CD14-positive monocyte (primary cell): ENCODE results near the gene ADIPOR1. TPM values are rescaled to one million over a fixed set of nuclear protein-coding genes. Genes with fewer than 3 reads are reported as not detected.
"Not testable (repeated sequence)": the region's sequence is repeated elsewhere in the genome, so short reads cannot be mapped to it uniquely, and the experiment has no call there.

Experiments used
- DNase-seq, 3 donors: peaks; one replicate each; pipeline ENCODE4 v3.0.0-alpha.2; 2011 to 2022
- H2AFZ ChIP-seq: 2 replicates; pipeline ENCODE4 v1.6.0; 2012; ENCODE audit warnings: mild to moderate bottlenecking, low read depth, low read length, inconsistent platforms; ENCODE audit not compliant: insufficient read depth, poor library complexity, severe bottlenecking
- H3K27ac ChIP-seq, 2 donors: 1 replicate in 1 of 2; 2 replicates in 1 of 2; pipeline ENCODE4 v1.5.1; 2012 to 2013; ENCODE audit warnings: low read length in 2 of 2, control low read depth in 1 of 2, inconsistent platforms in 1 of 2, low read depth in 1 of 2, mild to moderate bottlenecking in 1 of 2
- H3K27me3 ChIP-seq, 2 donors: one replicate each; pipeline versions ENCODE4 v1.6.0 to v1.6.1; 2011 to 2013; ENCODE audit warnings: low read length in 2 of 2; ENCODE audit not compliant: control insufficient read depth in 2 of 2, insufficient read depth in 2 of 2
- H3K36me3 ChIP-seq, 2 donors: replicated peaks in 1 of 2; 1 replicate in 1 of 2; 2 replicates in 1 of 2; pipeline versions ENCODE4 v1.5.1 to v1.6.1; 2012 to 2013; ENCODE audit warnings: low read length in 2 of 2, control low read depth in 1 of 2, inconsistent platforms in 1 of 2, mild to moderate bottlenecking in 1 of 2; ENCODE audit not compliant: insufficient read depth in 2 of 2, control insufficient read depth in 1 of 2
- H3K4me1 ChIP-seq, 2 donors: 1 replicate in 1 of 2; 2 replicates in 1 of 2; pipeline versions ENCODE4 v1.5.1 to v1.6.1; 2012 to 2013; ENCODE audit warnings: low read length in 2 of 2, control low read depth in 1 of 2, inconsistent platforms in 1 of 2, mild to moderate bottlenecking in 1 of 2, moderate library complexity in 1 of 2; ENCODE audit not compliant: insufficient read depth in 2 of 2, control insufficient read depth in 1 of 2
- H3K4me2 ChIP-seq: replicated peaks from 2 replicates; pipeline ENCODE3; 2012; ENCODE audit warnings: low read length, moderate library complexity, mild to moderate bottlenecking; ENCODE audit not compliant: poor library complexity, severe bottlenecking; ENCODE audit errors: extremely low read depth
- H3K4me3 ChIP-seq, 3 experiments: fragments of 200-600 bp in 1 of 3; sonication (generic) in 1 of 3; replicated peaks in 1 of 3; 1 replicate in 2 of 3; 2 replicates in 1 of 3; pipeline ENCODE4 v1.5.1; 2011 to 2013; ENCODE audit warnings: low read length in 3 of 3, mild to moderate bottlenecking in 3 of 3, control low read depth in 2 of 3, low read depth in 2 of 3, inconsistent platforms in 1 of 3, moderate library complexity in 1 of 3
- H3K79me2 ChIP-seq: 2 replicates; pipeline ENCODE4 v1.6.0; 2012; ENCODE audit warnings: mild to moderate bottlenecking, control low read depth, inconsistent platforms, low read length, moderate library complexity; ENCODE audit not compliant: insufficient read depth
- H3K9ac ChIP-seq: 2 replicates; pipeline ENCODE4 v1.6.0; 2017; ENCODE audit warnings: low read length, mild to moderate bottlenecking; ENCODE audit not compliant: insufficient read depth, poor library complexity, severe bottlenecking
- H3K9me3 ChIP-seq, 2 donors: replicated peaks in 1 of 2; 1 replicate in 1 of 2; 2 replicates in 1 of 2; pipeline versions ENCODE4 v1.5.1 to v1.6.1; 2012 to 2013; ENCODE audit warnings: low read length in 2 of 2, control low read depth in 1 of 2; ENCODE audit not compliant: control insufficient read depth in 1 of 2, insufficient read depth in 1 of 2
- H4K20me1 ChIP-seq: 2 replicates; pipeline ENCODE4 v1.6.0; 2012; ENCODE audit warnings: mild to moderate bottlenecking, low read length, control low read depth, moderate library complexity; ENCODE audit not compliant: insufficient read depth
- H3K27ac Mint-ChIP-seq, 7 donors: one replicate each; pipeline ENCODE4 v1.8.0; 2020; ENCODE audit warnings: mild to moderate bottlenecking in 7 of 7, mixed read lengths in 7 of 7, moderate library complexity in 6 of 7, inconsistent platforms in 2 of 7
- H3K27me3 Mint-ChIP-seq, 3 donors: one replicate each; pipeline ENCODE4 v1.8.0; 2021 to 2022; ENCODE audit warnings: low read depth in 3 of 3, mild to moderate bottlenecking in 3 of 3, mixed read lengths in 3 of 3, moderate library complexity in 3 of 3, inconsistent platforms in 1 of 3
- H3K36me3 Mint-ChIP-seq, 2 donors: one replicate each; pipeline ENCODE4 v1.8.0; 2020; ENCODE audit warnings: mixed read lengths in 2 of 2, inconsistent platforms in 1 of 2, mild to moderate bottlenecking in 1 of 2
- H3K4me1 Mint-ChIP-seq: one replicate; pipeline ENCODE4 v1.8.0; 2020; ENCODE audit warnings: mild to moderate bottlenecking, mixed read lengths
- H3K4me3 Mint-ChIP-seq, 2 donors: one replicate each; pipeline ENCODE4 v1.8.0; 2020; ENCODE audit warnings: mild to moderate bottlenecking in 2 of 2, mixed read lengths in 2 of 2, moderate library complexity in 1 of 2
- H3K9me3 Mint-ChIP-seq, 7 donors: one replicate each; pipeline ENCODE4 v1.8.0; 2020 to 2022; ENCODE audit warnings: mixed read lengths in 7 of 7, mild to moderate bottlenecking in 6 of 7, moderate library complexity in 6 of 7, inconsistent platforms in 2 of 7
- CTCF ChIP-seq: fragments of 200-600 bp; IDR thresholded peaks from one replicate; pipeline ENCODE4 v1.8.0; 2022; ENCODE audit warnings: antibody characterized with exemption, mild to moderate bottlenecking
- WGBS: methylation state at CpG from one replicate; pipeline ENCODE4 v1.1.5; 2013; ENCODE audit warnings: missing lambda C conversion rate; ENCODE audit not compliant: insufficient coverage; 5-methylcytosine and 5-hydroxymethylcytosine counted together
- intact Hi-C, 2 donors: fragments of 100-400 bp; cut with micrococcal nuclease; formaldehyde crosslinking; loops; one replicate each; pipeline versions ENCODE4 v1.15.0 to v1.15.1; 2023
- polyA plus RNA-seq, 3 donors: library from polyadenylated mRNA; depleted of rRNA in 1 of 3; unstranded in 2 of 3; stranded (reverse) in 1 of 3; fragments of 300-500 nt in 2 of 3; fragments of >200 nt in 1 of 3; fragmentation: Illumina TruSeq in 2 of 3; gene quantifications; 1 replicate in 2 of 3; 2 replicates in 1 of 3; pipeline ENCODE4 v1.2.3, GENCODE V29; 2012 to 2021

The ADIPOR1 gene
- polyA plus RNA-seq, 3 donors = 140 to 216 (median 197) TPM

DNA sequence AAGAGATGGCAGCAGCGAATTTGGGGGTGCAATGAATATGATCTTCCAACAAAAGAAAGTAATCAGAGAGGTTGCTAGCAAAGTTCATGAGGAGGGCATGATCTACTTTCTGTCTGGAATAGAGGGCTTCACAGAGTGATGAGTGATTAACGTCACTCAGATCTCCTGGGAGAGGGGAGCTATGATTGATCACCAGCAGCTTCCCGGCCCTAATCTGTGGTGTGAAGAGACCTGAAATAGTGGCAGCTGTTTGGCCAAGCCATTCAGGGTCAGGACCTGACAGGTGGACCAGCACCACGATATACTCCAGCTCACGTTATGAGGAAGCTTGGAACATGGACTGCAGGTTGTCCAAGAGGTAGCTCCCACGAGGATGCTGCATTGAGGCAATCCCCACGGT lies 29.1 kb upstream of the ADIPOR1 start:
- no peaks in the 10 kb centered on the region for H4K20me1 ChIP-seq
- Mint-ChIP-seq H3K4me1 (peaks cover 57% of the 10 kb centered on the region), H3K4me3 (no peak overlapping the region), H3K36me3 (no peaks in the 10 kb centered on the region), H3K27ac (no peak overlapping the region), H3K27me3 (no peaks in the 10 kb centered on the region), H3K9me3 (peaks cover 0 to 9% (median 0%) of the 10 kb centered on the region in 7 donors)
- H3K9me3 ChIP-seq = no peaks in the 10 kb centered on the region
- no peak overlapping the region for H3K4me3 ChIP-seq
- H3K27ac ChIP-seq = no peak overlapping the region
- no peaks in the 10 kb centered on the region for H3K36me3 ChIP-seq
- H2AFZ ChIP-seq = no peak overlapping the region
- no peak overlapping the region for H3K4me2 ChIP-seq
- TF ChIP-seq CTCF = no peak
- DNase-seq = no peak
- peaks cover 42 to 47% of the 10 kb centered on the region in 2 donors for H3K4me1 ChIP-seq
- no peaks in the 10 kb centered on the region for H3K27me3 ChIP-seq
- no peaks in the 10 kb centered on the region for H3K79me2 ChIP-seq
- H3K9ac ChIP-seq = no peak overlapping the region
- intact Hi-C loops = no loop called here
- 93% methylated on average over 7 of the region's 7 CpGs for whole genome bisulfite sequencing

DNA sequence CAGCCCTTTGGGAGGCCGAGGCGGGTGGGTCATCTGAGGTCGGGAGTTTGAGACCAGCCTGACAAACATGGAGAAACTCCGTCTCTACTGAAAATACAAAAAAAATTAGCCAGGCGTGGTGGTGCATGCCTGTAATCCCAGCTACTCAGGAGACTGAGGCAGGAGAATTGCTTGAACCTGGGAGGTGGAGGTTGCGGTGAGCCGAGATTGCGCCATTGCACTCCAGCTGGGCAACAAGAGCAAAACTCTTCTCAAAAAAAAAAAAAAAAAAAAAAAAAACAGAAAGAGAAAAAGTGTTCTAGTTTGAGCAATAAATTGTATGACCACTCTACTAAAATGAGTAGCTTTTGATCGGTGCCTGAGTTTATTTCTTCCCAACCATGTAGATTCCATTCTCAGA lies 28.0 kb upstream of the ADIPOR1 start:
- H2AFZ ChIP-seq, DNase-seq, H3K27ac ChIP-seq, H3K36me3 ChIP-seq, H3K4me3 Mint-ChIP-seq, H3K4me3 ChIP-seq, H3K4me2 ChIP-seq, H3K9me3 ChIP-seq, H3K9me3 Mint-ChIP-seq, H3K9ac ChIP-seq, H3K27me3 Mint-ChIP-seq, intact Hi-C loops, H4K20me1 ChIP-seq, H3K36me3 Mint-ChIP-seq, H3K79me2 ChIP-seq, H3K27me3 ChIP-seq, H3K27ac Mint-ChIP-seq: not testable (repeated sequence)
- peaks cover 44 to 47% of the 10 kb centered on the region in 2 donors for H3K4me1 ChIP-seq
- WGBS = 100% methylated on average over 1 of the region's 9 CpGs
- peaks cover 61% of the 10 kb centered on the region for H3K4me1 Mint-ChIP-seq
